GM19467 (cell line): ENCODE measurements around the gene AFDN.
"Not testable (repeated sequence)": the region's sequence is repeated elsewhere in the genome, so short reads cannot be mapped to it uniquely, and the experiment has no call there.

Source experiments
- ATAC-seq: cut with Tn5 transposase; IDR thresholded peaks from one replicate; pipeline ENCODE4 v1.9.1; 2021; ENCODE audit warnings: mild to moderate bottlenecking, moderate library complexity; ENCODE audit not compliant: unreplicated experiment

Gene AFDN

DNA sequence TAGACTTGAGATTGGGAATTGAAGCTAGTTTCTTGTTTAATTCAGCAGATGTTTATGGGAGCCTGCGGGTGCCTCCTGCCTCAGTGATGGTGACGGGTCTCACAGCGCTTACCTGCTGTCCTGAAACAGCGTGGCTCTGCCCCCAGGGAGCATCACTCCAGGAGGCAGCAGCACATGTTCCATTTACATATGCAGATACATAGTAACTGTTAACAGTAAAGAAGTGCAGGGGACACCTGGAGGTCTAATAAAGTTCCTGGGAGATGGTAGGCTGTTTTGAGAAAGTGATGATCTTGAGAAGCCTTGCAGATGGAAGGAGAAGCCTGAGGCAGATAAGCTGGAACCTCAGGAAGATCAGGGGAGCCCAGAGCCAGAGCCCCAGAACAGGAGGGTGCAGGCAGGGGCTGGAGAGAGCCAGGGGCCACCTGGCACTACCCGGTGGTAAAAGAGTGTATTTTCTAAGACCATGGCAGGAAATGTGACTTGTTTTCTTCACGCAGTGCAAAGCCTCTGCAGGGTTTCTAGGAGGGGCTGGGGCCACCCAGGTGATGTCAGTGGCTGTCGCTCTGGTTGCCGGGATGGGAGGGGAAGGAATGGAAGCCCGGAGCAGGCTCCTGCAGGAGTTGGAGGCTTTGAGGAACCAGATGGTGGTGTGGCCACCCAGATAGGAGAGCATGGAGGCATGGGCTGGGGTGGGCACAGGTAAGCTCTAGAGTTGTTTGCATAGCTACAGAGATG lies 146.6 kb downstream of the AFDN start:
- no peak for ATAC-seq

DNA sequence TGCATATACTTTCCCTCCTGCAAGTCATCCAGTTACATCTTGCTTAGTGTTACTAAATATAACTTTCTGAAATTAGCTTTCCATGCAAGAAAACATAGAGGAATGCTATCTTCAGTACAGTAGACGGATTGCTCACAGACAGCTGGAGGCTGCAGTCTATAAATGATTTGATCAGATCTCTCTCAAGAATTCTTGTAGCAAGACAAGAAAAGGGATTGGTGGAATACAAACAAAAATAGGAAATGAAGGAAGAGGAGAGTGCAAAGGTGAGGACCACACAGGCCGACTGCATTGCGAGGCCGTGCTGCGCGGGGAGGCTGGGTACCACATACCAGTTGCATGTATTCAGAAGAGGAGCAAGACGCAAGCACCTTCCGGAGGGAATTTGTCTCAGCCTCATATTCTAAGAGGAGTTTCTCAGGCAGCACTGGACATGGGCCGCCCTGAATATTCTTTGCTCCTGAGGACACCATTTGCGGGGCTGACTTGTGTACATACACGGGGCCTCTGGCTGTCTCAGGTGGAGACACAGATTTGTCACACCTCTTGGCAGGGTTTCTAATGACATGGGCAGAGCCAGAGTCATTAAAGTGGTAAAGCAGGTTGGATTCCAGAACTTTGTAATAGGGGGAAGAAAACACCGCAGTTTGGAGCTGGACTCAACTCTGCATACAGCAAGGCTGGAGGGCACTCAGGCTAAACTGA lies 148.1 kb downstream of the AFDN start:
- ATAC-seq, result no peak

DNA sequence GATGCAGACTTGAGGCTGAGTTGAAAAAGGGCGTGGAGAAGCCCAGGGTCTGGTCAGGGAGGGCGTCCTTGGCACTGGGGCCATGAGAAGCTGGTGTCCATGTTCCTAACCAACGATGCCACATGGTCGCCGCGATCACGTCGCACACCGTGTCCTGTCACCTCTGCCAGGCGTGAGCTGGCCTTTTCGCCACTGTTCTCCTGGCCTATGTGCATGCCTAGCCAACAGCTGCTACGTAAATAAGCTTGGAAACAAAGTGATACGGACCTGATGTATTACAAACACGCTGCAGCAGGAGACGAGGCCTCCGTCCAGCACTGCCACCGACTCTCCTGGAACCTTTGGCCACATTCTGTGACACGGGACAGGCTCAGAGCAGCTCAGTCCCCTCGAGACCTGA lies 148.7 kb downstream of the AFDN start:
- ATAC-seq, result no peak

- ATAC-seq, result not testable (repeated sequence)
Observed at GRCh38 chr6:167976116-167976657, 149.5 kb downstream of the AFDN start.

GRCh38 chr6:167976708-167977107 lies 150.0 kb downstream of the AFDN start:
- no peak for ATAC-seq

DNA sequence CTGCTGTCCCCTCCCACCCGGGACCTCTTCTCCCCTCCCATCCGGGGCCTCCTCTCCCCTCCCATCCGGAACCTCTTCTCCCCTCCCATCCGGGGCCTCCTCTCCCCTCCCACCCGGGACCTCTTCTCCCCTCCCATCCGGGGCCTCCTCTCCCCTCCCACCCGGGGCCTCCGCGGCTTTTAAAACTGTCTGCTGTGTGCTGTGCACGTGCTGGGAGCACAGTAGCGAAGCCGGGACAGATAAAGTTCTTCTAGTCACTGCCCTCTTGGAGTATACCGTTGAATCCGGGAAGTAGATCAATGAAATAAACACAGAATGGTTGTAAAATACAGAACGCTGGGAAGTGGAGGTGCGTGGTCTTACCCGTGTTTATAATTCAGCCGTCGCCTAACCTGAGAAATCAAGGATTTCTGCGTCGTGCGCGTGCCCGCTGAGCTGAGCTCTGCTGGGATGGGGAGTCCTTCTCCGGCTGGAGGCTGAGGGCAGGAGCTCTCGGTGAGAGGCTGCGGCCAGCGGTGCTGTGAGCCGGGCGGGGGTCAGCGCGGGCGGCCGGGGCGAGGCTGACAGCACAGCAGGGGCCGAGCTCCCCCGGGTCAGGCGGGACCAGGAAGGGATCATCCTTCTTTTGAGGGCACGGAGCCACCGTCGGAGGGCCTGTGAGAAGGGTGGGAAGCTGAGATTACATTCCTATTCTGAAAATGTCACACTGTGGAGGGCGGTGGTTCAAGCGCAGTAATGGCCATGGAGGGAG lies 151.2 kb downstream of the AFDN start:
- ATAC-seq, result no peak

- no peak for ATAC-seq
Observed at GRCh38 chr6:167978607-167979006, 151.9 kb downstream of the AFDN start.

GRCh38 chr6:167979436-167980139 lies 152.9 kb downstream of the AFDN start:
- no peak for ATAC-seq

GRCh38 chr6:167980911-167981580 lies 154.3 kb downstream of the AFDN start:
- no peak for ATAC-seq

GRCh38 chr6:167981916-167982462 lies 155.3 kb downstream of the AFDN start:
- no peak for ATAC-seq

DNA sequence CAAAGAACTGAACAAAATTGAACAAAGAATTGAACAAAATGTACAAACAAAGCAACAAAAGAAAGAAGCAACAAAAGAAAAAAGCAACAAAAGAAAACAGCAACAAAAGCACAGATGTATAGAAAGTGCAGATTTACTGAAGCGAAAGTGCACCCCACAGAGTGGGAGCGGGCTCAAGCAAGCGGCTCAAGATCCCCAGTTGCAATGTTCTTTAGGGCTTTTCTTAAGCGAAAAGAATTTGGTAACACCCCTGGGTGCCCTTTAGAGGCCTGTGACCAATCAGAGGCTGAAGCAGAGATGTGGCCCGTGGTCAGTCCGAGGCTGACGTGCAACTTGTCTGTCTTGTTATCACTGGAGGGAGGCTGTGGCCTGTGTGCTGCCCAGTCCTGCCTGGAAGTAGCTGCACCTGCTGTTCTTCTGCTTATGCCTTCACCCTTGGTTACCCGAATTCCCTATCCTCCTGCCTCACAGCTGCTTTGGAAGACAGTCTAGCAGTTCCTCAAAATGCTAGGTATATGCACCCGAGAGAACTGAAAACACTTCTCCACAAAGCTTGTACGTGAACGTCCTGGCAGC lies 157.5 kb downstream of the AFDN start:
- no peak for ATAC-seq

DNA sequence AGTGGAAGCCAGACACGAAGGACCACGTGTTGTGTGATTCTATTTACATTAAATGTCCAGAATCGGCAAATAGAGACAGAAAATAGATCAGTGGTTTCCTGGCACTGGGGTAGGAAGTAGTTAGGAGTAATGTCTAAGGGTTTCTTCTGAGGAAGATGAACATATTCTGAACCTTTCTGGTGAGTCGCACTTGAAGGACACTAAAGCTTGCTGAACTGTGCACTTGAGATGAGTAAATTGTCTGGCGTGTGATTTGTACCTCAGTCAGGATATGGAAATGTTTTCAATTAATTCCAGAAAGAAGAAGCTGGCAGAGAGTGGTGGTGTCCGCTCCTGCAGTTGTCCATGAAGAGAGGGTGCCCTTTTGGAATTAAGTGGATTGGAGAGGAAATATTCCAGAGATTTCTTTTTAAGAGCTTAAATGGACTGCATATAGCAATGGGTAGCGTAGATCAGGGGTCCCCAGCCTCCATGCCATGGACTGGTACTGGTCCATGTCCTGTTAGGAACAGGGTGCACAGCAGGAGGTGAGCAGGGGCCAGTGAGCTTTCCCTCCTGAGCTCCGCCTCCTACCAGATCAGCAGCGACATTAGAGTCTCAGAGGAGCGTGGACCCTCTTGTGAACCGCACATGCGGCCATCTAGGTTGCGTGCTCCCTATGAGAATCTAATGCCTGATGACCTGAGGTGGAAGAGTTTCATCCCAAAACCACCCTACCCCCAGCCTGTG lies 158.3 kb downstream of the AFDN start:
- ATAC-seq, result no peak

DNA sequence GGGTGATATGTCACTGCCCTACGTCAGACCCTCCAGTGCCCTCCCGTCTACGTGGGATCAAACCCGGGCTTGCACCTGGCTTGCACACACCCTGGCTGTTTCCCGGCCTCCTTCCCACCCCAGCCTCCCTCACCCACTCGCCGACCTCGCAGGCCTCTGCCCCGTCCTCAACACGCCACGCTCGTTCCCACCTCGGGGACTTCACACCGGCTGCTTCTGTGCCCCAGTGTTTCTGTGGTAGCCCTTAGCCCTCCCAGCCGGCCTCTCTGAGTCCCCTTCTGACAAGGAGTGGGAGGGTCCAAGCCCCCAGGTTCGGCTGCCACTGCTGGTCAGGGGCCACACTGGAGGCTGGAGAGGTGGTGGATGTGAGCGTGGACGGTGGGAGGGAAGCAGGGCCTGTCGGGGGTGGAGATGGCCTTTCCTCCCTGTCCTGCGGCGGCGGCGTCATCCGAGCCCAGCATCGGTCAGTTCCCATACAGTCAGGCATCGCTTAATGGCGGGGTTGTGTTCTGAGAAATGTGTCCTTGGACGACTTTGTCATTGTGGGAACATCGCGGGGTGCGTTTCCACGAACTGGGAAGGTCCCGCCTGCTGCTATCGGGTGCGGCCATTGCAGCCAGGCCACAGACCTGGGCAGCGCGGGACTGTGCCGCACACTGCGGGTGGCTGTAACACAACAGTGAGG lies 159.3 kb downstream of the AFDN start:
- no peak for ATAC-seq

DNA sequence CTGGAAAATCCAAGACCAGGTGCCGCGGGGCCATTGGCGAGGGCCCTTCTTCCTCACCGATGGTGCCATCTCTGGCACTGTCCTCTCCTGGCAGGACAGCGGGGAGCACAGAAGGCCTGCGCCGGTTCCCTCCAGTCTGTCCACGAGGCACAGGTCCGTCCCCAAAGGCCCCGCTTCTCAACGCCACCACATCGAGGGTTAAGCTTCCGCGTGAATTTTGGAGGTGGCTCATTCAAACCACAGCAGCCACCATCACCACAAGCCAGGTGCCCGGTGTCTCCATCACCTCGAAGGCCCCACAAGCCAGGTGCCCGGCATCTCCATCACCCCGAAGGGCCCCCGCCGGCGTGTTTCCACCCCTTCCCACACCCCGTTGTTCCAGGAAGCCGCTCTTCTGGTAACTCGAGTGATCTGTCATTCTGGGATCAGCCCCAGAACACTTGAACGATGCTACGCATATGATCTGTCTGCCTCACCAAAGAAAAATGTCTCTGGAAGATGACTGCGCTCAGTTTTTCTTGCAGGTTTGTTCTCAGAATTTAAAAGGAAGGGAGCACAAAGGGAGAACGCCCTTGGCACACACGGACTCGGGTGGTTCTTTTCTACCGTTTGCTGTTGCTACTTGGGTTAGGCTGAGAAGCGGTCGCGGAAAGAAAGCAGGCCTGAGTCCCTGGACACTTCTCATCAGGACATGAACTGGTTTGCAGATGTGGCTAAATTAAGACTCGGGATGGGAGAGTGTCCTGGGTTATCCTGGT lies 160.9 kb downstream of the AFDN start:
- no peak for ATAC-seq

- no peak for ATAC-seq
Observed at GRCh38 chr6:167988154-167988495, 161.4 kb downstream of the AFDN start.

DNA sequence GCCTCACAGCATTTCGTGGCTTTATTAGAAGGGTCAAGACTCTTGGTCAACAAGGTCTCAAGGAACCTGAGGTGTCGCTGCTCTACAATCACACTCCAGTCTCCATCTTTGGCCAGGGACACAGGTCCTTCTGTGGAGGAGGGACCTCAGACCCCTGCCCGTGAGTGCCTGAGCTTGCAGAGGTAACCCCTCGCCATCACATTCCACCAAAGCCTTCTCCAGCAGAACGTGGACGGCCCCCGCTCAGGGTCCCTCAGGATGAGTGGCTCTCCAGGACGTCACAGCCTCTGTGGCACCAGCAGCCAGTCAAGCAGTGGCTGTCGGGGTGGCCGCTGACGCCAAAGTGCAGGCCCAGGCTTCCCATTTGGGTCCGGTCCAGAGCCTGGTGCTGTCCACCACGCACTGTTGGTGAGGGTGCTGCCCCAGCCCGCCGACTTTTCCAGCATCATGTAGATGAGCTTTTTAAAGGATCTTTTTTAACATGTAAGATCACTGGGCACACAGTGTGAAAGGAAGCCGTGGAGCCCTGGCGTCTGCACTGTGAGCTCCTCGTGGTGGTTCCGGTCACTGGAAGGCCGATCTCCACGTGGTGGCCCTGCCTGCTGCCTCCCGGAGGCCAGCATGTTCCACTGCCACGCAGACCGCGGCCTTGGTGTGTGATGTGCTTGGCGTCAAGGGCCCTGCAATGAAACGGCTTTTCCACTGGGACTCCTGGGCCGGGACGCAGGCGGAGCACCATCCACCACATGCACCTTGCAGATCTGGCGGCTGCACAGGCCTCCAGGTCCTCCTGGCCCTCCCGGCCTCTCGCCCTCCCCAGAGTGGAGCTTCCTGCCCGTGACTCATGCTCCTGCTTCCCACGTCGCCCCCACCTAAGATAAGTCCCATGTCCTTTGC lies 162.5 kb downstream of the AFDN start:
- no peak for ATAC-seq
